WI38 (cell line): ENCODE measurements around the gene INSRR.

Experiments used
- H3K4me3 ChIP-seq: 2 replicates; pipeline ENCODE4 v1.5.1; 2011; ENCODE audit warnings: low read depth, mild to moderate bottlenecking, control low read depth, low read length
- CTCF ChIP-seq: IDR thresholded peaks from 2 replicates; pipeline ENCODE4 v1.5.1; 2012; ENCODE audit warnings: low read depth, mild to moderate bottlenecking, control low read depth, low read length

Gene INSRR

GRCh38 chr1:156857532-156857931 is 1.4 kb downstream of the INSRR start:
- no peak overlapping the region for H3K4me3 ChIP-seq

GRCh38 chr1:156856282-156856785 is 2.6 kb downstream of the INSRR start:
- no peak overlapping the region for H3K4me3 ChIP-seq
- TF ChIP-seq CTCF: no peak

More at GRCh38 chr1:156857532-156857931, 1.4 kb downstream of the INSRR start:
- TF ChIP-seq CTCF: no peak

- no peak overlapping the region for H3K4me3 ChIP-seq
- TF ChIP-seq CTCF: no peak
Observed at GRCh38 chr1:156854634-156855033, 4.3 kb downstream of the INSRR start.

GRCh38 chr1:156853761-156854160 is 5.2 kb downstream of the INSRR start:
- no peak overlapping the region for H3K4me3 ChIP-seq
- TF ChIP-seq CTCF: no peak

- no peak for TF ChIP-seq CTCF
- no peak overlapping the region for H3K4me3 ChIP-seq
Observed at GRCh38 chr1:156852418-156852874, 6.5 kb downstream of the INSRR start.

- no peak for TF ChIP-seq CTCF
- no peak overlapping the region for H3K4me3 ChIP-seq
Observed at GRCh38 chr1:156851779-156852417, 7.0 kb downstream of the INSRR start.

GRCh38 chr1:156849151-156849496 is 9.8 kb downstream of the INSRR start:
- no peak overlapping the region for H3K4me3 ChIP-seq
- TF ChIP-seq CTCF: no peak
